Measurements from ENCODE around the gene EPC2. TPM values are rescaled to one million over a fixed set of nuclear protein-coding genes. Genes with fewer than 3 reads are reported as not detected.

Gene EPC2
- total and polyA plus RNA-seq, 2 of the 8 experiments (the other 6 are each of a cell fraction or from before 2014, with no cell fraction given): 16.1 to 25.7 TPM

GRCh38 chr2:148613231-148614013 lies 31.1 kb upstream of the EPC2 start:
- H3K23me2 ChIP-seq (ENCODE audit: low read depth, low read length): no peaks in the 10 kb centered on the region
- H4K91ac ChIP-seq (replicated peaks; ENCODE audit: insufficient read length, low read length): no peak overlapping the region
- no peak overlapping the region for H3K9ac ChIP-seq (replicated peaks in 1 of 4; ENCODE audit: extremely low read depth in 1 of 4, low read depth in 3 of 4, low read length in 3 of 4)
- no peak overlapping the region for H3K4me3 ChIP-seq (ENCODE audit: extremely low read depth in 1 of 4, insufficient read depth in 2 of 4, low read depth in 3 of 4, low read length in 4 of 4)
- H3K14ac ChIP-seq (ENCODE audit: insufficient read length): no peak overlapping the region
- no peaks in the 10 kb centered on the region for H3K36me3 ChIP-seq (ENCODE audit: control insufficient read depth in 2 of 4, insufficient read depth in 4 of 4, low read length in 3 of 4)
- no peak overlapping the region for H2BK15ac ChIP-seq (ENCODE audit: low read length)
- peak overlapping the region; percentile 92 for H2AFZ ChIP-seq (ENCODE audit: low read length)
- H2BK20ac ChIP-seq (ENCODE audit: low read length): peak overlapping the region; percentile 69; the same call in 1 of the 2 replicates
- no peak overlapping the region for H3K27ac ChIP-seq (ENCODE audit: low read depth, low read length)
- H3K18ac ChIP-seq (ENCODE audit: extremely low read depth, low read length): peak overlapping the region; percentile 5; the same call in 1 of the 2 replicates
- peak overlapping the region; percentile 41; the same call in 1 of the 2 replicates for H2BK12ac ChIP-seq (ENCODE audit: low read depth, low read length)
- FAIRE-seq: no peak
- no peaks in the 10 kb centered on the region for H3K79me2 ChIP-seq (ENCODE audit: control insufficient read depth in 1 of 2, insufficient read depth in 2 of 2, low read length in 2 of 2)
- 94% methylated on average over 7 of the region's 7 CpGs; no CpG with 5 or more reads in 1 of the 2 experiments for WGBS, 2 experiments (ENCODE audit: extremely low coverage in 1 of 2, insufficient coverage in 1 of 2, insufficient read length in 1 of 2, insufficient replicate concordance in 2 of 2, low coverage in 1 of 2, low lambda C conversion rate in 2 of 2, missing lambda C conversion rate in 1 of 2)
- H4K8ac ChIP-seq (ENCODE audit: extremely low read depth, insufficient read depth, low read length): no peak overlapping the region; the same call in 1 of the 2 replicates
- no peak overlapping the region for H3K23ac ChIP-seq (ENCODE audit: insufficient read length)
- H3K9me3 ChIP-seq (ENCODE audit: insufficient read depth in 2 of 2, low read depth in 1 of 2, low read length in 1 of 2): no peaks in the 10 kb centered on the region
- no peak overlapping the region for H2AK5ac ChIP-seq (ENCODE audit: low read depth, low read length)
- CTCF ChIA-PET (ENCODE audit: partially characterized antibody): interaction anchor here (0.7 to 0.8 kb wide), 2 partner anchors 30 to 631 kb away, joined by 3 read pairs; no protein-coding TSS in a partner anchor
- peak overlapping the region; percentile 32 to 42; a peak in 2 of 4 replicates for H3K4me2 ChIP-seq (ENCODE audit: insufficient read depth in 1 of 2, low read depth in 2 of 2, low read length in 2 of 2)
- no peaks in the 10 kb centered on the region for H4K20me1 ChIP-seq (replicated peaks in 1 of 2; ENCODE audit: control insufficient read depth in 1 of 2, insufficient read depth in 2 of 2, low read length in 2 of 2)
- POLR2A ChIA-PET (ENCODE audit: partially characterized antibody): no interaction called here
- no peak for DNase-seq (ENCODE audit: low read depth in 1 of 2, low spot score in 2 of 2)
- H3K4ac ChIP-seq (replicated peaks; ENCODE audit: insufficient read length, low read depth, low read length): no peak overlapping the region
- no peak overlapping the region for H4K5ac ChIP-seq (ENCODE audit: insufficient read length, low read depth, low read length)
- H3K56ac ChIP-seq (replicated peaks; ENCODE audit: insufficient read length, low read depth, low read length): no peak overlapping the region
- H3K27me3 ChIP-seq (replicated peaks in 1 of 4; ENCODE audit: control insufficient read depth in 3 of 4, extremely low read depth in 1 of 4, insufficient read depth in 3 of 4, low read length in 3 of 4): no peaks in the 10 kb centered on the region
- H2BK120ac ChIP-seq (replicated peaks; ENCODE audit: low read depth, low read length): no peak overlapping the region
- H2BK5ac ChIP-seq (ENCODE audit: low read depth, low read length): peak overlapping the region; percentile 89
- peaks cover 3 to 17% (median 13%) of the 10 kb centered on the region in 4 experiments; a peak in 5 of 7 replicates for H3K4me1 ChIP-seq (replicated peaks in 1 of 4; ENCODE audit: control insufficient read depth in 3 of 4, insufficient read depth in 4 of 4, low read length in 3 of 4)
- no peaks in the 10 kb centered on the region for H3K79me1 ChIP-seq (ENCODE audit: low read depth, low read length)
- TF ChIP-seq SIRT6 (IDR thresholded peaks at IDR 0.05; ENCODE audit: low read length) (no peak), RAD21 (IDR thresholded peaks at IDR 0.05 in 1 of 2, conservative IDR thresholded peaks at IDR 0.05 in 1 of 2; ENCODE audit: low read depth in 2 of 2, low read length in 2 of 2) (no peak), NRF1 (IDR thresholded peaks at IDR 0.05; ENCODE audit: low read depth, low read length) (no peak), ZNF274 (IDR thresholded peaks at IDR 0.05; ENCODE audit: borderline replicate concordance, extremely low read depth, low read length) (no peak), CEBPB (IDR thresholded peaks at IDR 0.05; ENCODE audit: low read depth, low read length) (no peak), SUZ12 (IDR thresholded peaks at IDR 0.05; ENCODE audit: low read length) (no peak), HDAC6 (IDR thresholded peaks at IDR 0.05; ENCODE audit: low read depth, low read length) (no peak)

Measured in H1 (cell line).